LNCAP (cell line): ENCODE results near the gene TMEM144.

Experiments
- TF ChIP-seq, protein P1 (sequence below): fragments of 450-650 bp; IDR thresholded peaks from 2 replicates; pipeline ENCODE4 v1.5.1; 2017; ENCODE audit warnings: mild to moderate bottlenecking

Gene TMEM144

DNA sequence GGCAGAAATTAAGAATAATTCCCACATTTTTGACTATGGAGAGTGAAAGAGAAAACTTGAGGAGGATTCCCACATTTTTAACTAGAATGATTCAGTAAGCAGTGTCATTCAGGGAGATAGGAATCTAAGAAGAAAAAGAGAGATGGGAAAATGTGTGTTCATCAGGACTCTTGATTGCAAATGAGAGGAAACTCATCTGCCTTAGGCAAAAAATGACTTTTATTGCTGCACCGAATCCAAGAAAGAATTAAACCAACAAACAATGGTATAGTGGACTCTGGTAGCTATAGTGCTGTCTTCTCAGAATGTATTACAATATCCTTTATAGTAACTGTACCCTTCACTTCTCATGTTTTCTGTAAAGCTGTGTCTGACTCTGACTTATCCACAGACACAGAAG lies 15.0 kb upstream of the TMEM144 start:
- TF ChIP-seq, protein P1, sequence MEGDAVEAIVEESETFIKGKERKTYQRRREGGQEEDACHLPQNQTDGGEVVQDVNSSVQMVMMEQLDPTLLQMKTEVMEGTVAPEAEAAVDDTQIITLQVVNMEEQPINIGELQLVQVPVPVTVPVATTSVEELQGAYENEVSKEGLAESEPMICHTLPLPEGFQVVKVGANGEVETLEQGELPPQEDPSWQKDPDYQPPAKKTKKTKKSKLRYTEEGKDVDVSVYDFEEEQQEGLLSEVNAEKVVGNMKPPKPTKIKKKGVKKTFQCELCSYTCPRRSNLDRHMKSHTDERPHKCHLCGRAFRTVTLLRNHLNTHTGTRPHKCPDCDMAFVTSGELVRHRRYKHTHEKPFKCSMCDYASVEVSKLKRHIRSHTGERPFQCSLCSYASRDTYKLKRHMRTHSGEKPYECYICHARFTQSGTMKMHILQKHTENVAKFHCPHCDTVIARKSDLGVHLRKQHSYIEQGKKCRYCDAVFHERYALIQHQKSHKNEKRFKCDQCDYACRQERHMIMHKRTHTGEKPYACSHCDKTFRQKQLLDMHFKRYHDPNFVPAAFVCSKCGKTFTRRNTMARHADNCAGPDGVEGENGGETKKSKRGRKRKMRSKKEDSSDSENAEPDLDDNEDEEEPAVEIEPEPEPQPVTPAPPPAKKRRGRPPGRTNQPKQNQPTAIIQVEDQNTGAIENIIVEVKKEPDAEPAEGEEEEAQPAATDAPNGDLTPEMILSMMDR: no peak

DNA sequence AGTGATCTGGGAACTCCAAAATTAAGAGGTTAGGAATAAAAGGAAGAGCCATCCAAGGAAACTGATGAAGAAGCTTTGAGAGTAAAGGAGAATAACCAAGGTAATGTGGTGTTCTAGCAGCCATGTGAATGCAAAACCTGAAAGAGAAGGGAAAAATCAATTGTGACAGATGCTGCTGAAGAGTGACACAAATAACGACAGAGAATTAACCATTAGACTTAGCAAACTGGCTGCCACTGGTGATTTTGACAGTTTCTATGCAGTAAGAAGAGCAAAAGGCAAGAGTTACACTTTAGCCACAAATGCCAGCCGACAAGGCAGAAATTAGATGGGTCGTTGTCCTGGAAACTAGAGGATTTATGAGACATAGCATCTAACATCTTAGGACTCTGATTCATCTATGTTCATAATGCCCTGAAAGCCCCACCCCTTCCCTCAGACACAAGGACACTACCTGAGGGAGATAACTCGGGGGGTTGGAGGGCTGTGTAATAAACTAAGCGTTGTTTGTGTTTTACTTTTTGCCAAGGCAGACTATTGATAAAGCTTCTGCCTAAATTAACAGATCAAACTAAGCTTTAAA lies 13.0 kb upstream of the TMEM144 start:
- TF ChIP-seq, protein P1: no peak

DNA sequence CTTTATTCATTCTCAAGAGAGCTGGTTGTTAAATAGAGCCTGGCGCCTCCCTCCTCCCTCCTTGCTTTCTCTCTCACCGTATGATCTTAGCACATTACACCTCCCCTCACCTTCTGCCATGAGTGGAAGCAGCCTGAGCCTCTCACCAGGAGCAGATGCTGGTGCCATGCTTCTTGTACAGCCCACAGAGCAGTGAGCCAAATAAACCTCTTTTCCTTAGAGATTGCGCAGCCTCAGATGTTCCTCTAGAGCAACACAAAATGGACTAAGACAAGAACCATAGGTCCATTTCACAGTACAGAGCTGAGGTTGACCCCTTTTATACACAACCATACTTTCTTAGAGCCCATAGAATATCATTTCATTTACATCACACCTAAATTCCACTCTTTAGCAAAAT lies 10.1 kb upstream of the TMEM144 start:
- TF ChIP-seq, protein P1: no peak

DNA sequence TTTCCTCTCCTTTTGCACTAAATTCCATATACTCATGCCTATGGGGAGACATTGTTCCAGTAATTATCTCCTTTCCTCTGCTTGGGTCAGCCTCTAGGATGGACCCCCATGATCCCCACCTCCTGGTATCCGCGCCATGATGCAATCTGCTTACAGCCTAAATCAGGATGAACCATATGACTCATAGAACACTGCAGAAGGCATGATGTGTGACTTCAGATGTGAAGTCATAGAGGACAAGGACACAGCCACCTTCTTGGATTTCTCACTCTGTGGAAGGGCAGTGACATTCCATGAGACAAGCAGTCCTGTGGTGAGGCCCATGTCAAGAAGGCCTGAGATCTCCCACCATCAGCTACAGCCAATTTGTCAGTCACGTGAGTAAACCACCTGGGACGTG lies 9.0 kb upstream of the TMEM144 start:
- TF ChIP-seq, protein P1: no peak

DNA sequence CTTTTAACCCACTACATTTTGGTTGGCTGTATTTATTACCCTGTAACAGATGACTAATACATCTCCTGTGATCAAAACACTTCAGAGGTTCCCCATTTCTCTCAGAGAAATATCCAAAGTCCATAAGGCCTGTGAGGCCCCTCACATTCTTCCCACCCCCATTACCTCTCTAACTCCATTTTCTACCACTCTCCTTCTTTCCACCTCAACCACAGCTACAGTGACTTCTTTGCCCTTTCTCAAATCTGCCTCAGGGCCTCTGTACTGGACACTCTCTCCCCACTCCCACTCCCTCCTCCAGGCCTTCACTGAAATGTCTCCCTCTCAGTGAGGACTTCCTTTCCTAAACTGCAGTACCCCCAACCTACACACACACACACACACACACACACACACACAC lies 8.4 kb upstream of the TMEM144 start:
- TF ChIP-seq, protein P1: no peak

DNA sequence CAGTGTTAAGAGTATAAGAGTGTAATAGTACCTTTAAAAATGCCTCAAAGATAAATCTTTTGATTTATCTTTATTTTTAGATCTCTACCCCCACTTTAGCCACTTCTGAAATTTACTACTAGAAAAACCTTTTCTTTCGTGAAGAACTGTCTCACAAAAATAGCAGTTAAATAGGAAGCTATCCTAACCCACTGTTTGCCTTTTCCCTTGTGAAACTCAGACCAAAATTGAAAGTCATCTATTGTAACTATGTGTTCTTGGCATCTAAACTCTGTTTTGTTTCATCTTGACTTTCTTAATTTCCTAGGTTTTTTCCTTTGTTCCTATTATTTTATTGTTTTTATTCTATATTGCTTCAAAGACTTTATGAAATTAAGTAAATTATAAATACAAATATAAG lies 7.8 kb upstream of the TMEM144 start:
- TF ChIP-seq, protein P1: no peak

DNA sequence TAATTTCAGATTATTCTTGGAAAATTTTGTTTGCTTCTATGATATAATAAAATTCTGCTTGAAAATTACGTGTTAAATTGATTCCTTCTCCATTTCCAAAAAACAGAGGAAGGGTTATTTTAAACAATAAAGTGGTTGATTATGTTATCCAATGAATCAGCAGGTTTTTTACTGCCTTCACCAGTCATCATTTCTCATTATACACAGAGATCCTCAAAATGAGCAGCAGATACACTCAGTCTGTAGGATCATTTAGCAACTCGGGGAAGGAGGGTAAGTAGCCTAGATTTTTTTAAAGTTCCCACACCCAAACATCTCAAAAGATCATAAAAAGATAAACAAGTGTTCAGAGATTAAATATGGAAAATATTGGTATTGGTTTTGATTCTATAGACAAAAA lies 6.8 kb upstream of the TMEM144 start:
- TF ChIP-seq, protein P1: no peak

DNA sequence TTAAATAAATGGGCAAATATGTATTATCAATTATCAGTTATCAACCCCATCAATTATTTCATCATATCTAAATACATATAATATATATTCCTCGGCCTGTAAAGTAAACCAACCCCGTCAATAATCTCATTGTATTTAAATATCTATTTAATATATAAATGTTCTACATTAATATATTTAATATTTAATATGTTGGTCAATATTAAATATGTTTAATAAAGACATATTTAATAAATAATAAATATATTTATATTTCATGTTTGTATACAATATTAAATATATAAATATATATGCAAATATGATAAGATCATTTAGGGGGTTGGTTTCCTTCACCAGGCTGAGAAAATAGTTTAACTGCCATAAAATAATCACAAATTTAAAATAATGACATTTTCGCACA lies 6.4 kb upstream of the TMEM144 start:
- TF ChIP-seq, protein P1: no peak
